Measurements from ENCODE around the gene RAP1GDS1. TPM values are rescaled to one million over a fixed set of nuclear protein-coding genes. Genes with fewer than 3 reads are reported as not detected.

RAP1GDS1 gene, protein sequence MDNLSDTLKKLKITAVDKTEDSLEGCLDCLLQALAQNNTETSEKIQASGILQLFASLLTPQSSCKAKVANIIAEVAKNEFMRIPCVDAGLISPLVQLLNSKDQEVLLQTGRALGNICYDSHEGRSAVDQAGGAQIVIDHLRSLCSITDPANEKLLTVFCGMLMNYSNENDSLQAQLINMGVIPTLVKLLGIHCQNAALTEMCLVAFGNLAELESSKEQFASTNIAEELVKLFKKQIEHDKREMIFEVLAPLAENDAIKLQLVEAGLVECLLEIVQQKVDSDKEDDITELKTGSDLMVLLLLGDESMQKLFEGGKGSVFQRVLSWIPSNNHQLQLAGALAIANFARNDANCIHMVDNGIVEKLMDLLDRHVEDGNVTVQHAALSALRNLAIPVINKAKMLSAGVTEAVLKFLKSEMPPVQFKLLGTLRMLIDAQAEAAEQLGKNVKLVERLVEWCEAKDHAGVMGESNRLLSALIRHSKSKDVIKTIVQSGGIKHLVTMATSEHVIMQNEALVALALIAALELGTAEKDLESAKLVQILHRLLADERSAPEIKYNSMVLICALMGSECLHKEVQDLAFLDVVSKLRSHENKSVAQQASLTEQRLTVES
- 64.2 and 64.3 TPM in 2 replicates for total RNA-seq

DNA sequence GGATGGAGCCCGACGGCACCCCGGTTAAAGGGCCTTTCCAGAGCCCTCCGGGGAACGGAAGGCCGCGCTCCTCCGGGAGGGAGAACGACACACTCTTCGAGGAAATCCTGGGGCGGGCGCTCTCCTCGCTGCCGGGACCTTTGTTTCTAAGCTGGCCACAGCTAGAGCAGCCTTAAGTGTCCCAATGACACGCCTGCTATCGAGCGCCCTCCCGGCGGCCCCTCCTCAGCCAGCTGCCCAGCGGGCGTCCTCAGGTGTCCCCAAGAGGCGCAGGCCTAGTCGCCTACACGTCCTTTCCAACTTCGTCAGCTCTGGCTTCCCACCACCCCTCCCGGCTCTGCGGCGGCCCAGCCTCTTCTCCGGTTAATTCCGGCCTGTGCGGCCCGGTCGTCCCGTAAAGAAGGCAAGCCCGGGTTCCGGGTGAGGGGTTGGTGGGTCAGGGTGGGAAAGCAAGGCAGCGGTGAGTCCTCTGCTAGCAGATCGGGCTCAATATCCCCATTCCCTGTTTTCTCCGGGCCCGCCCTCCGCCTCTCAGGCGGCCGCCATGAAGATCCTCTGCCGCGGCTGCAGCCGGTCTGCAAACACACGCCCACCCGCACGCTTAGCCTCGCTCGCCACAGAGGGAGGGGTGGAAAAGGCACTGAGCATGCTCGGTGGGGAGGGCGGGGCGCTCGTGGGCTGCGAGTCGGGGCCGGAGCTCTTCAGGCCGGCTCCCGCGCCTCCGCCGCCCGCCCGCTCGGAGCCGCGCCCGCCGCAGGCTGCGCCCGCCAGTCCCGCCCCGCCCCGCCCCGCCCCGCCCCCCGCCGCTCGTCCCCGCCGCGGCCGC lies at the start of gene RAP1GDS1:
Gene RAP1GDS1, plus strand, starts transcription at position 806 of the 826 bp plus-strand sequence. CDS start 182 bp downstream, outside the sequence.
- peak; percentile 89 for DNase-seq (ENCODE audit: low spot score)
- Mint-ChIP-seq H3K4me1 (ENCODE audit: low read depth) (peaks cover 44% of the 10 kb centered on the region), H3K36me3 (ENCODE audit: low read depth) (peaks cover 28% of the 10 kb centered on the region), H3K27ac (peak within 1 kb of the TSS; percentile 99), H3K4me3 (ENCODE audit: low read depth) (peak within 1 kb of the TSS; percentile 99), H3K27me3 (ENCODE audit: low read depth) (no peaks in the 10 kb centered on the region), H3K9me3 (peaks cover 4% of the 10 kb centered on the region)
- intact Hi-C loops (cut with micrococcal nuclease) = loop anchor here (1.0 to 10.0 kb wide), 11 partner anchors 14 to 1302 kb away; partner anchors contain the start of genes METAP1, STPG2 and TRMT10A

DNA sequence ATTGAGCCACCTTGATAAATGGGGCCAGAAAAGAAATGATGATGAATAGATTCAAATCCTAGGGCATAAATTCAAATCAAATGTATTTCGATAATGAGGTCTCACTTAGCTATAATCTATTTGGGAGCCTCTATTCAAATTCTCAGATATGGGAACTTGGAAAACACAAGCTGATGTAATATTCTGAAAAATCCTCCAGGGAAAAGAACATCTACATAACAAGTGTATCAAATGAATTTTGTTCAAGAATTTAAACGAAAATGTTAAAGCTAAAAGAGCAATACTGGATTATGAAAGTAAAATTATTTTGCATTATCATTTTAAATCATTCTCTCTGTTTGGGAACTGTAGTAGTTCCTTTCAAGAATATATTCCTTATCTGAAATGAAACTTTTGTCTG lies 38.9 kb upstream of the RAP1GDS1 start:
- H3K36me3 Mint-ChIP-seq (ENCODE audit: low read depth) = no peaks in the 10 kb centered on the region
- no peak overlapping the region for H3K4me3 Mint-ChIP-seq (ENCODE audit: low read depth)
- H3K27ac Mint-ChIP-seq = no peak overlapping the region
- no peaks in the 10 kb centered on the region for H3K4me1 Mint-ChIP-seq (ENCODE audit: low read depth)
- intact Hi-C loops (cut with micrococcal nuclease) = no loop called here
- H3K27me3 Mint-ChIP-seq (ENCODE audit: low read depth) = peaks cover 10% of the 10 kb centered on the region
- DNase-seq (ENCODE audit: low spot score) = no peak
- no peaks in the 10 kb centered on the region for H3K9me3 Mint-ChIP-seq

DNA sequence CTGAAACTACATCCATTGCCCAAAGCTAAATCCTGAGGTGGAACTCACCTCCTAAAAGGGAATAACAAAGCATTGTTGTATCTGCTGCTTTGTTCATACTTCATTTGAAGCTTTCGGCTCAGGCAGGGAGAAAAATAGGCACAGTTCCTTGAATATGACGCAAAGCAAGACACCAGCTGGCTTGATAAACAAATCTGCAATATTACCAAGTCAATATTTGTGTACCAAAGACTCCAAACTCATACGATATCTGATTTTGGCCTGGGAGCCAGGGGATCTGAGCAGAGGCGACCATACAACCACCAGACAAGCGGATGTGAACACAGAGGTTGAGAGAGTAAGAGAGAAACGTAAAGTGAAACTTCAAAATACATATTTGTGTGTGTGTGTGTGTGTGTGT lies 34.8 kb upstream of the RAP1GDS1 start:
- H3K4me1 Mint-ChIP-seq (ENCODE audit: low read depth) = no peaks in the 10 kb centered on the region
- H3K36me3 Mint-ChIP-seq (ENCODE audit: low read depth) = no peaks in the 10 kb centered on the region
- intact Hi-C loops (cut with micrococcal nuclease) = no loop called here
- no peak overlapping the region for H3K4me3 Mint-ChIP-seq (ENCODE audit: low read depth)
- no peak for DNase-seq (ENCODE audit: low spot score)
- H3K27ac Mint-ChIP-seq = no peak overlapping the region
- no peaks in the 10 kb centered on the region for H3K9me3 Mint-ChIP-seq
- no peaks in the 10 kb centered on the region for H3K27me3 Mint-ChIP-seq (ENCODE audit: low read depth)

DNA sequence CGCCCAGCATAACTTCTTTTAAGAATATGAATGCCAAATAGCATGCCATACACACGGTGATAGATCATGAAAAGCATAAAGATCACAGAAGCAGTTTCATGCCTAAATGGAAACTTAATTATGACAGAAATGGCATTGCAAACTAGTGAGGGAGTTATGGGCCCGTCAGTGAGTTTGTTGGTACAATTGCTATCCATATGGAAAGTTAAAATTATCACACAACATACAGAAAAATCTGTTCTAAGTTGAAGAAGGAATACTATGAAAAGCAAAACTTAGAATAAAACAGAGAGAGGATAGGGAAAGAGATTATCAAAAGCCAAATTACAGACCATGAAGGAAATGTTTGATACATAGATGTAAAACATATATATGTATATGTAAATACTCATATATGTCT lies 30.2 kb upstream of the RAP1GDS1 start:
- no peak overlapping the region for H3K27ac Mint-ChIP-seq
- H3K27me3 Mint-ChIP-seq (ENCODE audit: low read depth) = peaks cover 3% of the 10 kb centered on the region
- no peaks in the 10 kb centered on the region for H3K9me3 Mint-ChIP-seq
- peaks cover 2% of the 10 kb centered on the region for H3K4me1 Mint-ChIP-seq (ENCODE audit: low read depth)
- no peaks in the 10 kb centered on the region for H3K36me3 Mint-ChIP-seq (ENCODE audit: low read depth)
- intact Hi-C loops (cut with micrococcal nuclease) = no loop called here
- no peak overlapping the region for H3K4me3 Mint-ChIP-seq (ENCODE audit: low read depth)
- DNase-seq (ENCODE audit: low spot score) = no peak

DNA sequence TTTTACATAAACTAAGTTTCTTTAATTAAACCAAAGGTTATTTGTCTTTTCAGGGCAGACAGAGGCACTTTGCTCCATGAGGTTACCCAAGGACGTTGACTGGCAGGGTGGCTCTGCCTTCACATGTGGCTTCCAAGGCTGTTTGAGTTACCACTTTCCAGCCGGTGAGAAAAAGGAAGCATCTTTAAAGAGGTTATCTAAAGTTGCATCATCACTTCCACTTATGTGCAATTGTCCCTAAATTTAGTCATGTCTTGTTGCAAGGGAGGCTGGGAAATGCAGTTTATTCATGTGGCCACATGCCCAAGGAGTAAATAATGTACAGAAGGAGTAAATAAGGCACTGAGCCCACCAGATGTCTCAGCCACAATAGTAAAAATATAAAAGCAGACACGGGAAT lies 29.0 kb upstream of the RAP1GDS1 start:
- H3K36me3 Mint-ChIP-seq (ENCODE audit: low read depth) = no peaks in the 10 kb centered on the region
- peaks cover 3% of the 10 kb centered on the region for H3K27me3 Mint-ChIP-seq (ENCODE audit: low read depth)
- H3K4me1 Mint-ChIP-seq (ENCODE audit: low read depth) = peaks cover 2% of the 10 kb centered on the region
- no peak for DNase-seq (ENCODE audit: low spot score)
- no peak overlapping the region for H3K4me3 Mint-ChIP-seq (ENCODE audit: low read depth)
- no peak overlapping the region for H3K27ac Mint-ChIP-seq
- intact Hi-C loops (cut with micrococcal nuclease) = no loop called here
- H3K9me3 Mint-ChIP-seq = no peaks in the 10 kb centered on the region

DNA sequence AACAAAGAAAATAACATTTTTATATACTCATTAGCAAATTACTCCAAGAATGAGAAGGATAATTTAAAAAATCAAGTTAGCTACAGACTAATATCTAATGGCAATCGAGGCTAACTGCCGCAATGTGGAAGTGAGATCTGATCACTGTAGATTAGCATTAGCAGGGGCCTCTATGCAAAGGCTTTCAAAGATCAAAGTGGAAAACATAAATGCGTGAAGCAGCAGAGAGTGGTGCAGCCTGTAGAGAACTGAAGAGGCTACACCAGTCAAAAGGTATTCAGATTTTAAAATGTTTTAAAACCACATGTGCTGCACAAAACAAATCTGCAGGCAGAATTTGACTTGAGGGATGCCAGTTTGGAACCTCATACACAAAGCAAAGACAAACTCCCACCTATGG lies 24.0 kb upstream of the RAP1GDS1 start:
- H3K4me1 Mint-ChIP-seq (ENCODE audit: low read depth) = peaks cover 2% of the 10 kb centered on the region
- no peaks in the 10 kb centered on the region for H3K9me3 Mint-ChIP-seq
- DNase-seq (ENCODE audit: low spot score) = no peak
- H3K27me3 Mint-ChIP-seq (ENCODE audit: low read depth) = peaks cover 25% of the 10 kb centered on the region
- intact Hi-C loops (cut with micrococcal nuclease) = no loop called here
- no peak overlapping the region for H3K4me3 Mint-ChIP-seq (ENCODE audit: low read depth)
- H3K27ac Mint-ChIP-seq = no peak overlapping the region
- no peaks in the 10 kb centered on the region for H3K36me3 Mint-ChIP-seq (ENCODE audit: low read depth)

DNA sequence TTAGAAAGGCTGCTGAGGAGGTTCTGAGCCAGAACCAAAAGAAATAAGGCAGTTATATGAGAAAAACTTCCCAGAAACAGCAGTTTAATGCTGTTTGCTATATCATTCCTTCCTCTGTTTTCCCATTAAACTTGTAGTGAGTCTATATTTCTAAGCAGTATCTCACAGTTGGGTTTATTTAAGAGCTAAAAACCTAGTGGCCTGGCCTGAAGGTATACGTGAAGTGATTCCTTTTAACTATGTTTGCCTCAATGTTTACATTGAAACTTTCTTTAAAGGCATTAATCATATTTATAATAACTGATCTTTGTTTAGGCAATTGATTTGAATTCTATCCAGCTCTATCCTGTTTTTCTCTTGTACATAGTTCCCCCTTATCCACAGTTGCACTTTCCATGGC lies 19.1 kb upstream of the RAP1GDS1 start:
- Mint-ChIP-seq H3K4me3 (ENCODE audit: low read depth) (no peak overlapping the region), H3K27ac (no peak overlapping the region), H3K9me3 (peaks cover 4% of the 10 kb centered on the region), H3K27me3 (ENCODE audit: low read depth) (peaks cover 39% of the 10 kb centered on the region), H3K36me3 (ENCODE audit: low read depth) (no peaks in the 10 kb centered on the region), H3K4me1 (ENCODE audit: low read depth) (no peaks in the 10 kb centered on the region)
- intact Hi-C loops (cut with micrococcal nuclease) = no loop called here
- DNase-seq (ENCODE audit: low spot score) = no peak

DNA sequence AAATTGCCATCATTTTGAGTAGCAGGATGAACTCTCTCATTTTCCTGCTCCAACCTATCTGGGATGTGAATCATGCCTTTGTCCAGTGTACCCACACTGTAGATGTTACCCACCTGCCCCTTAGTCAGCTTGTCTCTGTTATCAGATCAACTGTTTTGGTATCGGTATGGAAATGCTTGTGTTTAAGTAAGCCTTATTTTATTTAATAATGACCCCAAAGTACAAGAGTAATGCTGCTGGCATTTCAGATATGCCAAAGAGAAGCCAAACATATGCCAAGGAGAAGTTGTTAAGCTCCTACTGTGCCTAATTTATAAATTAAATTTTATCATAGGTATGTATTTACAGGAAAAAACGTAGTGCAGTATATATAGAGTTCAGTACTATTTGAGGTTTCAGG lies 18.6 kb upstream of the RAP1GDS1 start:
- Mint-ChIP-seq H3K36me3 (ENCODE audit: low read depth) (no peaks in the 10 kb centered on the region), H3K9me3 (peaks cover 4% of the 10 kb centered on the region), H3K27ac (no peak overlapping the region), H3K27me3 (ENCODE audit: low read depth) (peaks cover 36% of the 10 kb centered on the region), H3K4me3 (ENCODE audit: low read depth) (no peak overlapping the region), H3K4me1 (ENCODE audit: low read depth) (no peaks in the 10 kb centered on the region)
- no peak for DNase-seq (ENCODE audit: low spot score)
- intact Hi-C loops (cut with micrococcal nuclease) = no loop called here

DNA sequence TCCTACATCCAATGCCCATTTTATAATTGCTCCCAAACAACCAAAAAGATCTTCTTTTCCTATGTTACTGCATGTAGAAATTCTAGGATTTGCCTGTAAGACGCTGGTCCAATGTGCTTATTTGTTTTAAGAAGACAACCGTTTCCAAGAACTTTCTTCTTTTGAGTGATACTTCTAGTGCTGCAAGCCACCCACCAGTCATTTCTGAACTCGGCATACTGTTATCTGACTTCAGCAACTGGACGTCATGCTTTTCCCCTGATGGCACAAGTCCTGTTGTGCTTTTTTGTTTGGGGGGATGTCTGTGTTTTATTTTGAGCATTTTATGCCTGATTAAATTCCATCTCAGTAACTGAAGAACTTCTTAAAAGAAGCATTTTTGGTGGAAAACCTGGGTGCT lies 16.0 kb upstream of the RAP1GDS1 start:
- Mint-ChIP-seq H3K4me1 (ENCODE audit: low read depth) (peaks cover 12% of the 10 kb centered on the region), H3K9me3 (peaks cover 12% of the 10 kb centered on the region), H3K27me3 (ENCODE audit: low read depth) (peaks cover 24% of the 10 kb centered on the region), H3K4me3 (ENCODE audit: low read depth) (no peak overlapping the region), H3K36me3 (ENCODE audit: low read depth) (peaks cover 3% of the 10 kb centered on the region), H3K27ac (no peak overlapping the region)
- DNase-seq (ENCODE audit: low spot score) = no peak
- intact Hi-C loops (cut with micrococcal nuclease) = no loop called here

DNA sequence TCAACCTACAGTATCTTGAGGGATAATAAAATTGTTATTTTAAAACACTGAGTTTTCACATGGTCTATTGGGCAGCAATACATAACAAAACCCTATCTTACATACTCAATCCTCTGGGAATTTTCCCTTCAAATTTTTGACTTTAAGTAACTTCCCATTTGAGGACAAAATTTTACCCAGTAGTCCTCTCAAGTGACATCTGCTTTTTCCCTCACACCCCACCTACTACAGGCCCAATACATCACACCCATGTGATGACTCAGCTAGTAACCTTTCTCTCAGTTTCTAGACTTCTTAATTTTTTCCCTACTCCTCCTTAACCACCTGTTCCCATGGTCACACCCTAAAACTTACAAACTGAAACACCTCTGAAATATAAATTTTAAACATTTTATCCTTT lies 12.2 kb upstream of the RAP1GDS1 start:
- Mint-ChIP-seq H3K4me1 (ENCODE audit: low read depth) (peaks cover 12% of the 10 kb centered on the region), H3K4me3 (ENCODE audit: low read depth) (no peak overlapping the region), H3K9me3 (peaks cover 12% of the 10 kb centered on the region), H3K27me3 (ENCODE audit: low read depth) (peaks cover 8% of the 10 kb centered on the region), H3K27ac (no peak overlapping the region), H3K36me3 (ENCODE audit: low read depth) (peaks cover 3% of the 10 kb centered on the region)
- intact Hi-C loops (cut with micrococcal nuclease) = no loop called here
- no peak for DNase-seq (ENCODE audit: low spot score)

DNA sequence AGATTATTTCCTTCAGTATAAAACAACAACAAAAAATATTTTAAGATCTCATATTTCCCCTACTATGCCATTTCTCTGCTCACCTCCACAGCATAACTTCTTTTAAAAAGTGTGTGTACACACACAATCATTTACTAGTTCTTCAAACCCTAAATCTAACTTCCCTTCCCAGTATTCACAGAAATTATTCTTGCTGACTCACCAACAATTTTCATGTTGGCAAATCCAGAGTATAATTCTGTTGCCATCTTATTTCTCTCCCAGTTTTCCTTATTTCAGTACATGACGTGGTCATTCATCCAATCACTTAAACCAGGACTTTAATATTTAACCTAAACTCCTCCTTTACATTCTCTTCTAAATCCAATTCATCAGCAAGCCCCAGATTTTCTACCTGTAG lies 11.4 kb upstream of the RAP1GDS1 start:
- no peak overlapping the region for H3K27ac Mint-ChIP-seq
- H3K4me3 Mint-ChIP-seq (ENCODE audit: low read depth) = no peak overlapping the region
- H3K9me3 Mint-ChIP-seq = peaks cover 8% of the 10 kb centered on the region
- DNase-seq (ENCODE audit: low spot score) = no peak
- peaks cover 12% of the 10 kb centered on the region for H3K4me1 Mint-ChIP-seq (ENCODE audit: low read depth)
- peaks cover 3% of the 10 kb centered on the region for H3K27me3 Mint-ChIP-seq (ENCODE audit: low read depth)
- intact Hi-C loops (cut with micrococcal nuclease) = no loop called here
- peaks cover 3% of the 10 kb centered on the region for H3K36me3 Mint-ChIP-seq (ENCODE audit: low read depth)

DNA sequence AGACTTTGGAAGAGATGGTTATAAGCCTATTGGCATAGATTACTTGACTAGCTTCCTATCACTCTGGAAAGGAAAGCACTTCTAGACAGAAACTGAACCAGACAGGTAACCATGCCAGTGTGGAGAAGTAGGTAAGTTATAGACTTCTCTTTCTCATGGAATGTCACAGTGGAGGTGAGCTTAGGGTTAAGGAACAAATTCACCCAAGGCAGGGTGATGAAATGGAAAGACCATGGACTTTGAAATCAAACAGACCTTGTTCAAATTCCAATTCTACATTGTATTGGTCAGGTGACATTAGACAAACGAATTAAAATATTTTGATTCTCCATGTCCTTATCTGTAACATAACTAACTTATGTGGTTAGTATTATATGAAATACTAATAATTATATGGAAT lies 7.7 kb upstream of the RAP1GDS1 start:
- DNase-seq (ENCODE audit: low spot score) = no peak
- H3K4me1 Mint-ChIP-seq (ENCODE audit: low read depth) = peaks cover 13% of the 10 kb centered on the region
- intact Hi-C loops (cut with micrococcal nuclease) = no loop called here
- no peaks in the 10 kb centered on the region for H3K36me3 Mint-ChIP-seq (ENCODE audit: low read depth)
- no peak overlapping the region for H3K27ac Mint-ChIP-seq
- peaks cover 3% of the 10 kb centered on the region for H3K27me3 Mint-ChIP-seq (ENCODE audit: low read depth)
- H3K9me3 Mint-ChIP-seq = peaks cover 5% of the 10 kb centered on the region
- H3K4me3 Mint-ChIP-seq (ENCODE audit: low read depth) = no peak overlapping the region
